K562 (cell line): ENCODE data around the gene CNNM4. TPM values are rescaled to one million over a fixed set of nuclear protein-coding genes. Genes with fewer than 3 reads are reported as not detected.

ENCODE experiments used
- BDP1 ChIP-seq: IDR thresholded peaks from 3 replicates; pipeline ENCODE4 v1.6.1; 2011; ENCODE audit not compliant: insufficient read length, insufficient read depth
- BMI1 ChIP-seq: fragments of 150-350 bp; IDR thresholded peaks from 2 replicates; pipeline ENCODE4 v1.6.1; 2014; ENCODE audit warnings: low read length
- CCNT2 ChIP-seq: IDR thresholded peaks from 2 replicates; pipeline ENCODE4 v1.6.1; 2011; ENCODE audit warnings: borderline replicate concordance, low read depth, mild to moderate bottlenecking, moderate library complexity, mixed read lengths, low read length; ENCODE audit not compliant: insufficient read length; ENCODE audit errors: extremely low read depth
- CHD4 ChIP-seq: fragments of 200-600 bp; sonication (generic); IDR thresholded peaks from 3 replicates; pipeline ENCODE4 v1.6.1; 2012; ENCODE audit warnings: low read depth, mild to moderate bottlenecking, mixed read lengths, low read length, inconsistent platforms; ENCODE audit not compliant: insufficient read depth, insufficient replicate concordance, poor library complexity, severe bottlenecking
- CSDE1 ChIP-seq, 2 experiments: fragments of 450-650 bp; IDR thresholded peaks; 2 replicates each; pipeline ENCODE4 v1.6.1; 2016; ENCODE audit warnings: mild to moderate bottlenecking in 1 of 2
- E2F5 ChIP-seq: sonication (generic); formaldehyde crosslinking; IDR thresholded peaks from 2 replicates; pipeline ENCODE4 v1.8.0; 2022; ENCODE audit warnings: mild to moderate bottlenecking, missing genetic modification reagents
- HMG20A ChIP-seq: fragments of 450-650 bp; formaldehyde crosslinking; conservative IDR thresholded peaks from 2 replicates; pipeline ENCODE4 v1.4.0; 2020; ENCODE audit warnings: mild to moderate bottlenecking, mixed read lengths
- IRF1 ChIP-seq: sonication (generic); formaldehyde crosslinking; IDR thresholded peaks from 2 replicates; pipeline ENCODE4 v1.8.0; 2022; ENCODE audit warnings: missing genetic modification reagents, mild to moderate bottlenecking, borderline replicate concordance
- MYBL2 ChIP-seq, 2 experiments: fragments of 450-650 bp in 1 of 2; sonication (generic) in 1 of 2; formaldehyde crosslinking in 1 of 2; IDR thresholded peaks; 2 replicates each; pipeline versions ENCODE4 v1.6.1 to v1.8.1; 2017 to 2022; ENCODE audit warnings: borderline replicate concordance in 1 of 2, inconsistent platforms in 1 of 2, low read depth in 1 of 2, mild to moderate bottlenecking in 1 of 2, missing genetic modification reagents in 1 of 2, moderate library complexity in 1 of 2
- SRSF9 ChIP-seq: fragments of 200-400 bp; formaldehyde crosslinking; IDR thresholded peaks from 2 replicates; pipeline ENCODE4 v1.6.1; 2017; ENCODE audit warnings: low read depth, low read length, borderline replicate concordance
- ZBTB40 ChIP-seq, 2 experiments: fragments of 450-650 bp in 1 of 2; sonication (generic) in 1 of 2; formaldehyde crosslinking in 1 of 2; IDR thresholded peaks; 2 replicates each; pipeline versions ENCODE4 v1.7.1 to v1.9.0; 2016 to 2022; ENCODE audit warnings: inconsistent platforms in 1 of 2, mild to moderate bottlenecking in 1 of 2, missing genetic modification reagents in 1 of 2
- polyA plus RNA-seq, 8 experiments: library from polyadenylated mRNA; depleted of rRNA in 4 of 8; stranded (reverse) in 5 of 8; unstranded in 3 of 8; fragments of >200 nt; fragmentation: Nextera tagmentation in 2 of 8; fragmentation: Illumina TruSeq in 1 of 8; extraction: Ambion mirVana in 2 of 8; extraction: Trizol in 1 of 8; gene quantifications; 2 replicates each; pipeline versions ENCODE4 v1.2.1 to v1.2.3, GENCODE V29; 2011 to 2014; ENCODE audit warnings: inconsistent platforms in 1 of 8, missing spikeins in 1 of 8
- total RNA-seq, 7 experiments: library from RNA; depleted of rRNA in 6 of 7; stranded (reverse); fragments of >200 nt in 6 of 7; fragmentation: Illumina TruSeq in 2 of 7; extraction: Trizol in 2 of 7; gene quantifications; 2 replicates each; pipeline versions ENCODE4 v1.2.1 to v1.2.3, GENCODE V29; 2011 to 2021; ENCODE audit warnings: low replicate concordance in 1 of 7

CNNM4 gene
- total and polyA plus RNA-seq, 9 of the 15 experiments (the other 6 are each of a cell fraction or from before 2014, with no cell fraction given), result 0.96 to 6.3 (median 2.8) TPM

GRCh38 chr2:96809951-96810782, 49.5 kb downstream of the CNNM4 start (continued):
- TF ChIP-seq CCNT2 (no peak), BMI1 (no peak), E2F5 (CRISPR knock-in tag) (no peak), CSDE1 (IDR thresholded peaks at IDR 0.05) (no peak), MYBL2 (IDR thresholded peaks at IDR 0.05; ENCODE audit: low read depth) (no peak), MYBL2 (CRISPR knock-in tag; IDR thresholded peaks at IDR 0.05; ENCODE audit: borderline replicate concordance) (no peak), HMG20A (no peak), CHD4 (no peak), BDP1 (no peak), ZBTB40 (IDR thresholded peaks at IDR 0.05) (no peak), ZBTB40 (CRISPR knock-in tag; IDR thresholded peaks at IDR 0.05) (no peak), IRF1 (CRISPR knock-in tag) (no peak), SRSF9 (no peak)
